NT2/D1 (cell line): ENCODE data around the gene PRPF40A.

ENCODE experiments used
- YY1 ChIP-seq: IDR thresholded peaks from 2 replicates; pipeline ENCODE4 v1.6.1; 2011; ENCODE audit not compliant: insufficient read length, insufficient read depth
- ZNF274 ChIP-seq: IDR thresholded peaks from 2 replicates; pipeline ENCODE4 v1.6.1; 2011; ENCODE audit warnings: mild to moderate bottlenecking, low read depth, low read length

DNA sequence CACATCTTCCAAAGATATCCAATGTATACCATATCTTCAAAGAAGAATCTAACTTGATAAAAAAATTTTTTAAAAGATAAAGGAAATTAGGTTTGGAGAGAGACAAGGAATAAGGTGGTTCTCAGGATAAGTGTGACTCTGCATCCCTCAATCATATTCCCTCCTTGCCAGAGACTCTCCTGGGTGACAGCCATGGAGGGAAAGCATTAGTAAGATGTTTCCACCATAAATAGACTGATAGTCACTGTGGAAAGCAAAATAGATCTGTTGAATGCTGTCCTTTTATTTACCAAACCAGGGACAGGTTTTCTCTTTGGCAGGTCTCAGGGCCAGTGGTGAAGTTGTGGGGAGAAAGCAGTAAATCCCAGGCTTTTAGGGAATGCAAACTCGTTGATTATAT is 107.6 kb downstream of the PRPF40A start:
- TF ChIP-seq YY1 (no peak), ZNF274 (no peak)
